Epithelial cell of esophagus (primary cell): Measurements from ENCODE around the gene CBR1.
"Not testable (repeated sequence)": the region's sequence is repeated elsewhere in the genome, so short reads cannot be mapped to it uniquely, and the experiment has no call there.

Experiments
- DNase-seq: peaks from one replicate; pipeline ENCODE4 v3.0.0; 2010; ENCODE audit warnings: low read depth
- H3K4me3 ChIP-seq: 2 replicates; pipeline ENCODE4 v1.5.1; 2011; ENCODE audit warnings: mild to moderate bottlenecking, low read length, control low read depth
- CTCF ChIP-seq: IDR thresholded peaks from 2 replicates; pipeline ENCODE4 v1.5.1; 2011; ENCODE audit warnings: low read depth, mild to moderate bottlenecking, low read length, control low read depth, inconsistent platforms; ENCODE audit not compliant: insufficient read depth; ENCODE audit errors: missing control alignments

CBR1 gene

DNA sequence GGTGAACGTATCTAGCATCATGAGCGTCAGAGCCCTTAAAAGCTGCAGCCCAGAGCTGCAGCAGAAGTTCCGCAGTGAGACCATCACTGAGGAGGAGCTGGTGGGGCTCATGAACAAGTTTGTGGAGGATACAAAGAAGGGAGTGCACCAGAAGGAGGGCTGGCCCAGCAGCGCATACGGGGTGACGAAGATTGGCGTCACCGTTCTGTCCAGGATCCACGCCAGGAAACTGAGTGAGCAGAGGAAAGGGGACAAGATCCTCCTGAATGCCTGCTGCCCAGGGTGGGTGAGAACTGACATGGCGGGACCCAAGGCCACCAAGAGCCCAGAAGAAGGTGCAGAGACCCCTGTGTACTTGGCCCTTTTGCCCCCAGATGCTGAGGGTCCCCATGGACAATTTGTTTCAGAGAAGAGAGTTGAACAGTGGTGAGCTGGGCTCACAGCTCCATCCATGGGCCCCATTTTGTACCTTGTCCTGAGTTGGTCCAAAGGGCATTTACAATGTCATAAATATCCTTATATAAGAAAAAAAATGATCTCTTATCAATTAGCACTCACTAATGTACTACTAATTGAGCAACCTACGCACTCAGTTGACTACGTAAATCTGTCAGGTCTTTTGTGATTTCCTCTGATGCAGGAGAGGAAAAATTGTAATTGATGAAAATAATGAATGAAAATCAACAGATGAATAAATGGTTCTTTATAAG lies 2.8 kb downstream of the CBR1 start:
- no peak for TF ChIP-seq CTCF
- DNase-seq: no peak
- H3K4me3 ChIP-seq: peak overlapping the region; percentile 70

DNA sequence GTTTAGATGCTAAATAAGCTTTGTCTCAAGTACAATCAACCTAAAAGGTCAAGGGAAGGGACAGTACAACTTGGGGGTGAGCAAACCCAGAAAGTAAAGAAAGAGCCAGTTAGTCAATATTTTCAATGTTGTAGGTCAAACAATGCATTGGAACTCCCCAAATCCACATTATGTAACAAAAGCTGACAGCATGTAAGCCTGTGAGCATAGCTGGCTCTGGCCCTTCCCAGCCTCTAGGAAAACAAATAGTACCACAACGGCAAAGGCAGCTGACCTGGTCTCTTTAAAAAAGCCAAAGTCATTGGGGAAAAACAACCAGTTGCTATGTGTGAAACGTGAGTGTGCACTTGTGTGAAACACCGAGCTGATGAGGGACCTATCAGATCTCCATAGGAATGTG lies 3.4 kb downstream of the CBR1 start:
- no peak for TF ChIP-seq CTCF
- H3K4me3 ChIP-seq: peak overlapping the region; percentile 14
- DNase-seq: no peak

- DNase-seq: not testable (repeated sequence)
Measured at GRCh38 chr21:36073911-36074310, 4.1 kb downstream of the CBR1 start.

GRCh38 chr21:36075171-36075570 lies 5.3 kb downstream of the CBR1 start:
- DNase-seq: peak; percentile 42
- H3K4me3 ChIP-seq: no peak overlapping the region
- TF ChIP-seq CTCF: no peak

More at GRCh38 chr21:36073911-36074310, 4.1 kb downstream of the CBR1 start:
- not testable (repeated sequence) for H3K4me3 ChIP-seq

DNA sequence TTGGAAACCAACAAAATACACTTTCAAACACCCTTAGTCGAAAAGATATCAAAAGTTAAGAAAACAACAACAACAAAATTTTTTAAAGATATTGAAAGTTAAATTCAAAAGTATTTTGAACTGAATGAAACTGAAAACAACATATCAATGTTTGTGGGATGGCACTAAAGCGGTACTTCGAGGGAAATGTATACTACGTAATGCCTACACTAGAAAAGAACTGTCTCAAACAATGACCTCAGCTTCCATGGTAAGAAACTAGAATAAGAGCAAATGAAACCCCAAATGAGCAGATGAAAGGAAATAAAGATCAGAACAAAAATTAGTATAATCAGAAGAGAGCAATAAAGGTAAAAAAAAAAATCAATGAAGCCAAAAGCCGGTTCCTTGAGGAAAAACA lies 6.1 kb downstream of the CBR1 start:
- H3K4me3 ChIP-seq: no peak overlapping the region
- no peak for TF ChIP-seq CTCF
- no peak for DNase-seq

DNA sequence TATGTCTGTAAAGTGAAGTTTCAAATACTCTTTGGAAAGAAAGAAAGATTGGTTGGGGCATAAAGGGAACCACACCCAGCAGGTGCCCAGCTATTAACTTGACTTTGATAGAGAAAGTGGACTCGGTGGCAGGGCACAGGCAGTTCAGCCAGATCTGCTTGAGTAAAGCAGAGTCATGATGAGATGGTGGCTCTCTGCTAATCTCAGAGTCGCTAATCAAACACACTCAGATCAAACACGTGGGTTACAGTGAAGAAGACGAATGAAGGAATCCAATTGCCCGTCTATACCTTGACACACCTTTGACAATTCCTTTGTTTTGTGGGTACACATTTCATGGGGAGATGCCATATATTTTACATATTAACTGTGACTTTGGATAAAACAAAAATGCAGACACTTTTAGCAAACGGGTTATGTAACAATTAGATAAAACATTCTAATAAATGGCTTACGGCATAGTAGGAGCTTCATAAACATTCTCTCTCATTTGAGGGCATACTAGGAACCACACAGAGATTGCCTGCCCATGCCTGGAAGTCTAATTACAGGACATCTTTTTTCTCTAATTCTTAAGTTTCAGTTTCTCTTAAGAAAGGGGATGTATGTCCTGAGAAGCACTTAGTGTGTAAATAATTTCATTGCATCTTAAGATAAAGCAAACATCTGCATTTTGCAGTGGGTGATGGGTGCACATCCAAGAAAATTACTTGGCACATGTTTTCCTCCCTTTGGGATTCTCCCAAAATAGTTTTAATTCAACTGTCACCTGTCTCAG lies 7.2 kb downstream of the CBR1 start:
- no peak overlapping the region for H3K4me3 ChIP-seq
- DNase-seq: no peak
- TF ChIP-seq CTCF: no peak

GRCh38 chr21:36077758-36078157 lies 7.9 kb downstream of the CBR1 start:
- DNase-seq: no peak
- no peak overlapping the region for H3K4me3 ChIP-seq
- no peak for TF ChIP-seq CTCF
